WTC11 (cell line): ENCODE results near the gene NDRG2. TPM values are rescaled to one million over a fixed set of nuclear protein-coding genes. Genes with fewer than 3 reads are reported as not detected.

ENCODE experiments used
- ATAC-seq: fragments of 200-7000 bp; cut with Tn5 transposase; 2 replicates; pipeline ENCODE4 v1.10.0; 2021; ENCODE audit warnings: mild to moderate bottlenecking, moderate library complexity
- CTCF ChIA-PET: fragments of 300-600 bp; sonication (Branson Sonifier 250); formaldehyde crosslinking; loops from one replicate; lab custom pipeline; 2021; ENCODE audit warnings: antibody characterized with exemption; lab: Charles Lee
- POLR2A ChIA-PET: fragments of 350-600 bp; sonication (Branson Sonifier 250); formaldehyde crosslinking; loops from one replicate; lab custom pipeline; 2021; ENCODE audit warnings: antibody characterized with exemption; lab: Charles Lee
- DNase-seq: peaks from one replicate; pipeline ENCODE4 v3.0.0; 2021; ENCODE audit warnings: low spot score
- H3K27ac Mint-ChIP-seq: 2 replicates; pipeline ENCODE4 v1.8.0; 2021; ENCODE audit warnings: mixed read lengths
- H3K27me3 Mint-ChIP-seq: 2 replicates; pipeline ENCODE4 v1.8.0; 2021; ENCODE audit warnings: low read depth, mild to moderate bottlenecking, moderate library complexity, mixed read lengths
- H3K36me3 Mint-ChIP-seq: 2 replicates; pipeline ENCODE4 v1.8.0; 2021; ENCODE audit warnings: mixed read lengths
- H3K4me1 Mint-ChIP-seq: 2 replicates; pipeline ENCODE4 v1.8.0; 2022; ENCODE audit warnings: mixed read lengths
- H3K4me3 Mint-ChIP-seq: 2 replicates; pipeline ENCODE4 v1.8.0; 2021; ENCODE audit warnings: mild to moderate bottlenecking, moderate library complexity, mixed read lengths
- H3K9me3 Mint-ChIP-seq: 2 replicates; pipeline ENCODE4 v1.8.0; 2021; ENCODE audit warnings: mixed read lengths
- AFF4 ChIP-seq: sonication (generic); formaldehyde crosslinking; IDR thresholded peaks from 2 replicates; pipeline ENCODE4 v1.8.1; 2023; ENCODE audit warnings: mild to moderate bottlenecking, missing genetic modification reagents, borderline replicate concordance
- ATF1 ChIP-seq: sonication (generic); formaldehyde crosslinking; IDR thresholded peaks from 2 replicates; pipeline ENCODE4 v1.8.1; 2023; ENCODE audit warnings: mild to moderate bottlenecking, moderate library complexity, missing genetic modification reagents
- E2F5 ChIP-seq: sonication (generic); formaldehyde crosslinking; IDR thresholded peaks from 2 replicates; pipeline ENCODE4 v1.8.1; 2022; ENCODE audit warnings: mild to moderate bottlenecking, moderate library complexity, missing genetic modification reagents
- EMX1 ChIP-seq: fragments of 250-450 bp; sonication (Bioruptor Pico); IDR thresholded peaks from 2 replicates; pipeline ENCODE4 v1.8.0; 2021; ENCODE audit warnings: mild to moderate bottlenecking
- FOXJ3 ChIP-seq: sonication (generic); formaldehyde crosslinking; IDR thresholded peaks from 2 replicates; pipeline ENCODE4 v1.9.0; 2021; ENCODE audit warnings: missing genetic modification reagents, mild to moderate bottlenecking, borderline replicate concordance
- FOXK1 ChIP-seq: sonication (generic); formaldehyde crosslinking; IDR thresholded peaks from 2 replicates; pipeline ENCODE4 v1.8.0; 2022; ENCODE audit warnings: mild to moderate bottlenecking, moderate library complexity, missing genetic modification reagents
- GABPB1 ChIP-seq: sonication (generic); formaldehyde crosslinking; IDR thresholded peaks from 2 replicates; pipeline ENCODE4 v1.8.1; 2023; ENCODE audit warnings: mild to moderate bottlenecking, missing genetic modification reagents
- GRHL2 ChIP-seq: fragments of 250-450 bp; sonication (Bioruptor Pico); IDR thresholded peaks from 2 replicates; pipeline ENCODE4 v1.8.0; 2022; ENCODE audit warnings: mild to moderate bottlenecking, moderate library complexity; ENCODE audit not compliant: insufficient replicate concordance, severe bottlenecking
- HMGXB4 ChIP-seq: sonication (generic); formaldehyde crosslinking; IDR thresholded peaks from 2 replicates; pipeline ENCODE4 v1.8.1; 2023; ENCODE audit warnings: mild to moderate bottlenecking, moderate library complexity, missing genetic modification reagents
- NFE2L1 ChIP-seq: sonication (generic); formaldehyde crosslinking; IDR thresholded peaks from 2 replicates; pipeline ENCODE4 v1.8.1; 2023; ENCODE audit warnings: missing genetic modification reagents
- TCF7 ChIP-seq: sonication (generic); formaldehyde crosslinking; IDR thresholded peaks from 2 replicates; pipeline ENCODE4 v1.8.0; 2022; ENCODE audit warnings: mild to moderate bottlenecking, low read depth, missing genetic modification reagents, moderate library complexity
- ZNF121 ChIP-seq: sonication (generic); formaldehyde crosslinking; IDR thresholded peaks from 2 replicates; pipeline ENCODE4 v1.8.0; 2023; ENCODE audit warnings: missing genetic modification reagents
- ZNF317 ChIP-seq: sonication (generic); formaldehyde crosslinking; IDR thresholded peaks from 2 replicates; pipeline ENCODE4 v1.8.1; 2023; ENCODE audit warnings: low read depth, mild to moderate bottlenecking, moderate library complexity, missing genetic modification reagents, borderline replicate concordance
- ZNF396 ChIP-seq: fragments of 250-450 bp; sonication (Bioruptor Pico); IDR thresholded peaks from 2 replicates; pipeline ENCODE4 v1.8.0; 2021; ENCODE audit warnings: mild to moderate bottlenecking, moderate library complexity, borderline replicate concordance
- ZNF416 ChIP-seq: fragments of 250-450 bp; sonication (Bioruptor Pico); IDR thresholded peaks from 2 replicates; pipeline ENCODE4 v1.9.0; 2021; ENCODE audit warnings: mild to moderate bottlenecking, inconsistent platforms
- total RNA-seq: library from RNA; stranded (reverse); gene quantifications from 3 replicates; pipeline ENCODE4 v1.2.3, GENCODE V29; 2021
- TF ChIP-seq, protein P1 (sequence below): sonication (generic); formaldehyde crosslinking; IDR thresholded peaks from 2 replicates; pipeline ENCODE4 v1.8.0; 2022; ENCODE audit warnings: missing genetic modification reagents
- TF ChIP-seq, protein P2 (sequence below): fragments of 250-450 bp; sonication (Bioruptor Pico); IDR thresholded peaks from 2 replicates; pipeline ENCODE4 v1.8.0; 2021; ENCODE audit warnings: mild to moderate bottlenecking
- TF ChIP-seq, protein P3 (sequence below): sonication (generic); formaldehyde crosslinking; IDR thresholded peaks from 2 replicates; pipeline ENCODE4 v1.8.1; 2022; ENCODE audit warnings: missing genetic modification reagents, borderline replicate concordance
- TF ChIP-seq, protein P4 (sequence below): fragments of 250-450 bp; sonication (Bioruptor Pico); IDR thresholded peaks from 2 replicates; pipeline ENCODE4 v2.1.2; 2022; ENCODE audit warnings: mild to moderate bottlenecking, moderate library complexity

NDRG2 gene
- total RNA-seq, 1 experiment from 2014 or later, result 32.2 TPM

DNA sequence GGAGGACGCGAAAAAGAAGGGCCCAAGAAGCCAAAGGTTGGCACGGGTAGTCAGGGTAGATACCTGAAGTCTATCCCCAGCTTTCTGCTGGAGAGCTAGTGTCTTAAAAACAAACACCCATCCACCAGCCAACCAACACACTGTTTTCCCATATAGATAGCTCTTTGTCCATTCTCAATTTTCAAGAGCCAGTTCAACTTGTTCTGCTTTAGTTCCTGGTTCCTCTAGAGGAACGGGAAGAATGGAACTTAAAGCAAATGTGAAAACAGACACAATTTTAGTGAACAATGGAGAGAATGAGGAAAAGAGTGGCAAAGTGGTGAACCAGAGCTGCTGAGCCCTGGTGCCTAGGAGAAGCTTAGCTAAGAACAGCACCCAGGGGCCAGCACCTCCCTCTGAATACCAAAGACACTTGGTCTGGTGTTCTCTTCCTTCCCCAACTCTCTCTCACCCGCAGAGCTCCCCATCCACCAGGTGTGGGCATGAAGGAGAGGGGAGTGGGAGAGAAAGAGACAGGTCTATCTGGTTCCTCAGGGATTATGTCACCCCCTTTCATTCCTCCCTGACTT, 3.8 kb downstream of the NDRG2 start:
- Mint-ChIP-seq H3K27ac (no peak overlapping the region), H3K9me3 (no peaks in the 10 kb centered on the region), H3K36me3 (peaks cover 6% of the 10 kb centered on the region; the same call in 1 of the 2 replicates), H3K4me3 (no peak overlapping the region), H3K4me1 (peaks cover 24% of the 10 kb centered on the region), H3K27me3 (peaks cover 28% of the 10 kb centered on the region)
- no peak for DNase-seq
- POLR2A ChIA-PET, result no interaction called here
- CTCF ChIA-PET, result interaction anchor here (0.9 to 3.0 kb wide), 3 partner anchors 19 to 50 kb away, joined by 3 to 17 read pairs (median 5); no protein-coding TSS in a partner anchor
- ATAC-seq, result no peak
- TF ChIP-seq TCF7 (CRISPR knock-in tag) (no peak), HMGXB4 (CRISPR knock-in tag) (no peak), FOXK1 (CRISPR knock-in tag) (no peak), AFF4 (CRISPR knock-in tag) (no peak), NFE2L1 (CRISPR knock-in tag) (no peak), EMX1 (CRISPR knock-in tag) (no peak), ZNF396 (no peak), ZNF121 (CRISPR knock-in tag) (no peak), ZNF416 (CRISPR knock-in tag) (no peak), GABPB1 (no peak), ATF1 (CRISPR knock-in tag) (no peak), FOXJ3 (CRISPR knock-in tag) (no peak), ZNF317 (no peak)
- TF ChIP-seq, protein P1, sequence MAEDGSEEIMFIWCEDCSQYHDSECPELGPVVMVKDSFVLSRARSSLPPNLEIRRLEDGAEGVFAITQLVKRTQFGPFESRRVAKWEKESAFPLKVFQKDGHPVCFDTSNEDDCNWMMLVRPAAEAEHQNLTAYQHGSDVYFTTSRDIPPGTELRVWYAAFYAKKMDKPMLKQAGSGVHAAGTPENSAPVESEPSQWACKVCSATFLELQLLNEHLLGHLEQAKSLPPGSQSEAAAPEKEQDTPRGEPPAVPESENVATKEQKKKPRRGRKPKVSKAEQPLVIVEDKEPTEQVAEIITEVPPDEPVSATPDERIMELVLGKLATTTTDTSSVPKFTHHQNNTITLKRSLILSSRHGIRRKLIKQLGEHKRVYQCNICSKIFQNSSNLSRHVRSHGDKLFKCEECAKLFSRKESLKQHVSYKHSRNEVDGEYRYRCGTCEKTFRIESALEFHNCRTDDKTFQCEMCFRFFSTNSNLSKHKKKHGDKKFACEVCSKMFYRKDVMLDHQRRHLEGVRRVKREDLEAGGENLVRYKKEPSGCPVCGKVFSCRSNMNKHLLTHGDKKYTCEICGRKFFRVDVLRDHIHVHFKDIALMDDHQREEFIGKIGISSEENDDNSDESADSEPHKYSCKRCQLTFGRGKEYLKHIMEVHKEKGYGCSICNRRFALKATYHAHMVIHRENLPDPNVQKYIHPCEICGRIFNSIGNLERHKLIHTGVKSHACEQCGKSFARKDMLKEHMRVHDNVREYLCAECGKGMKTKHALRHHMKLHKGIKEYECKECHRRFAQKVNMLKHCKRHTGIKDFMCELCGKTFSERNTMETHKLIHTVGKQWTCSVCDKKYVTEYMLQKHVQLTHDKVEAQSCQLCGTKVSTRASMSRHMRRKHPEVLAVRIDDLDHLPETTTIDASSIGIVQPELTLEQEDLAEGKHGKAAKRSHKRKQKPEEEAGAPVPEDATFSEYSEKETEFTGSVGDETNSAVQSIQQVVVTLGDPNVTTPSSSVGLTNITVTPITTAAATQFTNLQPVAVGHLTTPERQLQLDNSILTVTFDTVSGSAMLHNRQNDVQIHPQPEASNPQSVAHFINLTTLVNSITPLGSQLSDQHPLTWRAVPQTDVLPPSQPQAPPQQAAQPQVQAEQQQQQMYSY (CRISPR knock-in tag), result no peak
- TF ChIP-seq, protein P2, sequence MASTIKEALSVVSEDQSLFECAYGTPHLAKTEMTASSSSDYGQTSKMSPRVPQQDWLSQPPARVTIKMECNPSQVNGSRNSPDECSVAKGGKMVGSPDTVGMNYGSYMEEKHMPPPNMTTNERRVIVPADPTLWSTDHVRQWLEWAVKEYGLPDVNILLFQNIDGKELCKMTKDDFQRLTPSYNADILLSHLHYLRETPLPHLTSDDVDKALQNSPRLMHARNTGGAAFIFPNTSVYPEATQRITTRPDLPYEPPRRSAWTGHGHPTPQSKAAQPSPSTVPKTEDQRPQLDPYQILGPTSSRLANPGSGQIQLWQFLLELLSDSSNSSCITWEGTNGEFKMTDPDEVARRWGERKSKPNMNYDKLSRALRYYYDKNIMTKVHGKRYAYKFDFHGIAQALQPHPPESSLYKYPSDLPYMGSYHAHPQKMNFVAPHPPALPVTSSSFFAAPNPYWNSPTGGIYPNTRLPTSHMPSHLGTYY (CRISPR knock-in tag), result no peak

DNA sequence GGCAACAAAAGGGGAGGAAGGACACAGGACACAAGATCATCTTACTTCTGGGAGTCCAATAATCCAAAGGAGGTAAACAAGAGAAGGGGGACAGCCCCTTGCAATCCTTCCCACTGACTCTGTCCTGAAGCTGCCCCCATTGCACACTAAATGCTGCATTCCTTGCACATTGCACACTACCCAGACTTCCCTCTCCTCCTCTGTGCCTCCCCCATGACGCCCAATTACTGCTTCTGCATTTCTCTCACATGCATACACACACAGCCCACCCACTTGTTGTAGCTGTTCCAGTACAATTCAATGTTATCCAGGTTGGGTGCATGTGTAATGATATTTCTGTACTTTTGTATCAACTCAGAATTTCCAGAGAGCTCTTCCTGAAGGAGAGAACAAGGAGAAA, 5.5 kb downstream of the NDRG2 start:
- Mint-ChIP-seq H3K4me1 (peaks cover 31% of the 10 kb centered on the region), H3K4me3 (no peak overlapping the region), H3K27me3 (peaks cover 24% of the 10 kb centered on the region), H3K27ac (no peak overlapping the region), H3K36me3 (peaks cover 6% of the 10 kb centered on the region; the same call in 1 of the 2 replicates), H3K9me3 (no peaks in the 10 kb centered on the region)
- DNase-seq, result no peak
- ATAC-seq, result no peak
- ChIA-PET CTCF (interaction anchor here (1.8 to 3.0 kb wide), 2 partner anchors 20 to 48 kb away, joined by 5 to 17 read pairs; no protein-coding TSS in a partner anchor), POLR2A (no interaction called here)
- TF ChIP-seq E2F5 (CRISPR knock-in tag), result no peak
- TF ChIP-seq, protein P3, sequence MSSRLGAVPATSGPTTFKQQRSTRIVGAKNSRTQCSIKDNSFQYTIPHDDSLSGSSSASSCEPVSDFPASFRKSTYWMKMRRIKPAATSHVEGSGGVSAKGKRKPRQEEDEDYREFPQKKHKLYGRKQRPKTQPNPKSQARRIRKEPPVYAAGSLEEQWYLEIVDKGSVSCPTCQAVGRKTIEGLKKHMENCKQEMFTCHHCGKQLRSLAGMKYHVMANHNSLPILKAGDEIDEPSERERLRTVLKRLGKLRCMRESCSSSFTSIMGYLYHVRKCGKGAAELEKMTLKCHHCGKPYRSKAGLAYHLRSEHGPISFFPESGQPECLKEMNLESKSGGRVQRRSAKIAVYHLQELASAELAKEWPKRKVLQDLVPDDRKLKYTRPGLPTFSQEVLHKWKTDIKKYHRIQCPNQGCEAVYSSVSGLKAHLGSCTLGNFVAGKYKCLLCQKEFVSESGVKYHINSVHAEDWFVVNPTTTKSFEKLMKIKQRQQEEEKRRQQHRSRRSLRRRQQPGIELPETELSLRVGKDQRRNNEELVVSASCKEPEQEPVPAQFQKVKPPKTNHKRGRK (CRISPR knock-in tag), result no peak
- no peak for TF ChIP-seq GRHL2
- TF ChIP-seq, protein P4, sequence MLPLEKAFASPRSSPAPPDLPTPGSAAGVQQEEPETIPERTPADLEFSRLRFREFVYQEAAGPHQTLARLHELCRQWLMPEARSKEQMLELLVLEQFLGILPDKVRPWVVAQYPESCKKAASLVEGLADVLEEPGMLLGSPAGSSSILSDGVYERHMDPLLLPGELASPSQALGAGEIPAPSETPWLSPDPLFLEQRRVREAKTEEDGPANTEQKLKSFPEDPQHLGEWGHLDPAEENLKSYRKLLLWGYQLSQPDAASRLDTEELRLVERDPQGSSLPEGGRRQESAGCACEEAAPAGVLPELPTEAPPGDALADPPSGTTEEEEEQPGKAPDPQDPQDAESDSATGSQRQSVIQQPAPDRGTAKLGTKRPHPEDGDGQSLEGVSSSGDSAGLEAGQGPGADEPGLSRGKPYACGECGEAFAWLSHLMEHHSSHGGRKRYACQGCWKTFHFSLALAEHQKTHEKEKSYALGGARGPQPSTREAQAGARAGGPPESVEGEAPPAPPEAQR (CRISPR knock-in tag), result no peak
